A549 (cell line): ENCODE data around the gene B4GALT6. TPM values are rescaled to one million over a fixed set of nuclear protein-coding genes. Genes with fewer than 3 reads are reported as not detected.

ENCODE experiments used
- ATAC-seq, 2 experiments: fragments of 200-7000 bp in 1 of 2; fragments of >200 bp in 1 of 2; cut with Nextera tagmentation in 1 of 2; cut with Tn5 transposase in 1 of 2; 3 replicates each; pipeline versions ENCODE4 v1.8.0 to v1.9.1; 2018 to 2020; ENCODE audit warnings: mild to moderate bottlenecking in 1 of 2, moderate library complexity in 1 of 2
- CTCF ChIA-PET: fragments of 300-600 bp; sonication (Branson Sonifier 250); formaldehyde crosslinking; extraction: SDS; loops from one replicate; lab custom pipeline; 2021; ENCODE audit warnings: antibody characterized with exemption, inconsistent platforms; lab: Yijun Ruan, JAX
- POLR2A ChIA-PET: fragments of 350-600 bp; formaldehyde crosslinking; extraction: SDS; loops from one replicate; lab custom pipeline; 2021; ENCODE audit warnings: antibody characterized with exemption, inconsistent platforms; lab: Yijun Ruan, JAX
- DNase-seq, 2 experiments: peaks; one replicate each; pipeline versions ENCODE4 v3.0.0 to v3.0.0-alpha.2; 2011 to 2016; ENCODE audit warnings: low read depth in 1 of 2, low spot score in 1 of 2
- FAIRE-seq: peaks from 2 replicates; lab custom pipeline; 2011; peaks lifted over from hg19 to GRCh38; lab: Jason Lieb, UNC
- H3K27ac ChIP-seq, 2 experiments: fragments of >200 bp; sonication (Bioruptor Twin); formaldehyde crosslinking; 3 replicates each; pipeline ENCODE4 v1.5.1; 2016 to 2017
- H3K4me1 ChIP-seq: fragments of >200 bp; sonication (Bioruptor Twin); formaldehyde crosslinking; 3 replicates; pipeline ENCODE4 v1.6.1; 2016
- H3K4me2 ChIP-seq: fragments of >200 bp; sonication (Bioruptor Twin); formaldehyde crosslinking; 3 replicates; pipeline ENCODE4 v1.6.1; 2016
- H3K4me3 ChIP-seq: fragments of >200 bp; sonication (Bioruptor Twin); formaldehyde crosslinking; 3 replicates; pipeline ENCODE4 v1.5.1; 2016
- H3K9me3 ChIP-seq: fragments of >200 bp; sonication (Bioruptor Twin); formaldehyde crosslinking; 3 replicates; pipeline ENCODE4 v1.6.1; 2016
- BHLHE40 ChIP-seq: IDR thresholded peaks from 2 replicates; pipeline ENCODE4 v1.6.1; 2012; ENCODE audit warnings: low read depth, low read length, inconsistent platforms
- CBX2 ChIP-seq: fragments of 200-600 bp; sonication (generic); IDR thresholded peaks from 2 replicates; pipeline ENCODE4 v1.6.1; 2016; ENCODE audit warnings: low read depth, mild to moderate bottlenecking, borderline replicate concordance
- CEBPB ChIP-seq, 2 experiments: fragments of >200 bp in 1 of 2; sonication (Bioruptor Twin) in 1 of 2; formaldehyde crosslinking in 1 of 2; IDR thresholded peaks; 2 replicates each; pipeline ENCODE4 v1.6.1; 2012 to 2016
- EHMT2 ChIP-seq: fragments of 200-600 bp; sonication (generic); IDR thresholded peaks from 2 replicates; pipeline ENCODE4 v1.6.1; 2016; ENCODE audit warnings: antibody characterized with exemption, low read depth, mild to moderate bottlenecking, moderate library complexity
- ELK1 ChIP-seq: fragments of 150-350 bp; IDR thresholded peaks from 2 replicates; pipeline ENCODE4 v1.6.1; 2014; ENCODE audit warnings: low read depth, mild to moderate bottlenecking, low read length
- EP300 ChIP-seq, 2 experiments: fragments of >200 bp; sonication (Bioruptor Twin); formaldehyde crosslinking; IDR thresholded peaks; 2 replicates in 1 of 2; 3 replicates in 1 of 2; pipeline ENCODE4 v1.6.1; 2016 to 2017
- ESRRA ChIP-seq: fragments of 150-350 bp; IDR thresholded peaks from 2 replicates; pipeline ENCODE4 v1.6.1; 2014; ENCODE audit warnings: mild to moderate bottlenecking, low read length, borderline replicate concordance
- FOSB ChIP-seq: fragments of 250-450 bp; sonication (Bioruptor Pico); IDR thresholded peaks from 2 replicates; pipeline ENCODE4 v1.5.0; 2020; ENCODE audit warnings: mild to moderate bottlenecking, moderate library complexity
- GATA3 ChIP-seq: IDR thresholded peaks from 2 replicates; pipeline ENCODE4 v1.6.1; 2012; ENCODE audit warnings: borderline replicate concordance
- HMGXB4 ChIP-seq: fragments of 250-450 bp; sonication (Bioruptor Pico); IDR thresholded peaks from 2 replicates; pipeline ENCODE4 v1.5.0; 2021; ENCODE audit warnings: mild to moderate bottlenecking, moderate library complexity, borderline replicate concordance
- HOXB5 ChIP-seq: fragments of 250-450 bp; sonication (Bioruptor Pico); IDR thresholded peaks from 2 replicates; pipeline ENCODE4 v1.5.0; 2020; ENCODE audit warnings: mild to moderate bottlenecking, moderate library complexity
- KDM1A ChIP-seq: fragments of 200-600 bp; sonication (generic); IDR thresholded peaks from 2 replicates; pipeline ENCODE4 v1.6.1; 2016; ENCODE audit warnings: low read depth, mild to moderate bottlenecking
- KDM5A ChIP-seq: fragments of 200-600 bp; sonication (generic); IDR thresholded peaks from 2 replicates; pipeline ENCODE4 v1.6.1; 2016; ENCODE audit warnings: antibody characterized with exemption, mild to moderate bottlenecking
- MAFK ChIP-seq: fragments of 450-650 bp; IDR thresholded peaks from 2 replicates; pipeline ENCODE4 v1.6.1; 2014; ENCODE audit not compliant: partially characterized antibody
- NPAS2 ChIP-seq: fragments of 250-450 bp; sonication (Bioruptor Pico); IDR thresholded peaks from 2 replicates; pipeline ENCODE4 v1.8.0; 2022; ENCODE audit warnings: mild to moderate bottlenecking, moderate library complexity, borderline replicate concordance
- NR3C1 ChIP-seq: fragments of >200 bp; sonication (Bioruptor Twin); formaldehyde crosslinking; IDR thresholded peaks from 3 replicates; pipeline ENCODE4 v1.6.1; 2017
- PHF8 ChIP-seq: fragments of 200-600 bp; sonication (generic); IDR thresholded peaks from 2 replicates; pipeline ENCODE4 v1.6.1; 2016; ENCODE audit warnings: low read depth, mild to moderate bottlenecking, antibody characterized with exemption, moderate library complexity, borderline replicate concordance
- POLR2A ChIP-seq: IDR thresholded peaks from 2 replicates; pipeline ENCODE4 v1.6.1; 2012; ENCODE audit warnings: mild to moderate bottlenecking, low read length
- RAD21 ChIP-seq, 2 experiments: fragments of >200 bp in 1 of 2; sonication (Bioruptor Twin) in 1 of 2; formaldehyde crosslinking in 1 of 2; IDR thresholded peaks in 1 of 2; conservative IDR thresholded peaks in 1 of 2; 2 replicates in 1 of 2; 3 replicates in 1 of 2; pipeline ENCODE4 v1.6.1; 2012 to 2018; ENCODE audit warnings: inconsistent platforms in 1 of 2
- REST ChIP-seq: fragments of 200-600 bp; sonication (generic); IDR thresholded peaks from 2 replicates; pipeline ENCODE4 v1.6.1; 2016; ENCODE audit warnings: antibody characterized with exemption, mild to moderate bottlenecking, moderate library complexity
- RFX5 ChIP-seq: fragments of 450-650 bp; IDR thresholded peaks from 2 replicates; pipeline ENCODE4 v1.7.1; 2014; ENCODE audit warnings: antibody characterized with exemption, mild to moderate bottlenecking, moderate library complexity
- SMC3 ChIP-seq: fragments of >200 bp; sonication (Bioruptor Twin); formaldehyde crosslinking; IDR thresholded peaks from 3 replicates; pipeline ENCODE4 v1.6.1; 2018; ENCODE audit warnings: inconsistent platforms
- WGBS: methylation state at CpG from one replicate; pipeline ENCODE4 v1.1.6; 2017; ENCODE audit errors: missing lambda C conversion rate; 5-methylcytosine and 5-hydroxymethylcytosine counted together
- polyA plus RNA-seq, 4 experiments: library from polyadenylated mRNA; depleted of rRNA in 3 of 4; stranded (reverse); fragments of >200 nt; fragmentation: RNase III in 1 of 4; extraction: RNeasy Plus Mini Kit Qiagen cat#74134 plus additional on column Dnase treatment in 1 of 4; gene quantifications; 2 replicates in 3 of 4; 3 replicates in 1 of 4; pipeline ENCODE4 v1.2.3, GENCODE V29; 2011 to 2017

Gene B4GALT6
- polyA plus RNA-seq, 2 of the 4 experiments (the other 2 are of a cell fraction) = 7.1 to 12.8 TPM

GRCh38 chr18:31577195-31577594 is 107.2 kb downstream of the B4GALT6 start:
- H3K27ac ChIP-seq = no peak overlapping the region
- no peak overlapping the region for H3K4me3 ChIP-seq
- no peaks in the 10 kb centered on the region for H3K4me1 ChIP-seq
- ChIA-PET CTCF (no interaction called here), POLR2A (no interaction called here)
- DNase-seq (no peak), FAIRE-seq (no peak), ATAC-seq (no peak)
- WGBS = 40% methylated on average over 1 of the region's 1 CpG
- no peak overlapping the region for H3K4me2 ChIP-seq
- no peaks in the 10 kb centered on the region for H3K9me3 ChIP-seq
- TF ChIP-seq SMC3 (no peak), ELK1 (no peak), EP300 (IDR thresholded peaks at IDR 0.05) (no peak), ESRRA (no peak), POLR2A (no peak), CBX2 (no peak), HOXB5 (CRISPR knock-in tag) (no peak), KDM1A (no peak), REST (no peak), EHMT2 (no peak), BHLHE40 (no peak), CEBPB (IDR thresholded peaks at IDR 0.05) (no peak)
- TF ChIP-seq, all 56 proteins: peak for 0

GRCh38 chr18:31576670-31577069 is 107.7 kb downstream of the B4GALT6 start:
- DNase-seq (no peak), ATAC-seq (no peak), FAIRE-seq (no peak)
- ChIA-PET POLR2A (no interaction called here), CTCF (interaction anchor here (1.5 kb wide), 1 partner anchor 13 kb away, joined by 4 read pairs; no protein-coding TSS in a partner anchor)
- Histone ChIP-seq H3K27ac (no peak overlapping the region), H3K9me3 (no peaks in the 10 kb centered on the region), H3K4me1 (no peaks in the 10 kb centered on the region), H3K4me3 (no peak overlapping the region), H3K4me2 (no peak overlapping the region)
- 57% methylated on average over 4 of the region's 4 CpGs for WGBS
- TF ChIP-seq HMGXB4 (CRISPR knock-in tag) (no peak), MAFK (no peak)

GRCh38 chr18:31575515-31576257 is 108.7 kb downstream of the B4GALT6 start:
- ATAC-seq (no peak), FAIRE-seq (no peak), DNase-seq (no peak)
- no peaks in the 10 kb centered on the region for H3K4me1 ChIP-seq
- H3K4me3 ChIP-seq = no peak overlapping the region
- ChIA-PET POLR2A (no interaction called here), CTCF (interaction anchor here (1.5 kb wide), 1 partner anchor 12 kb away, joined by 4 read pairs; no protein-coding TSS in a partner anchor)
- 15% methylated on average over 3 of the region's 3 CpGs for WGBS
- H3K4me2 ChIP-seq = no peak overlapping the region
- no peak for TF ChIP-seq PHF8
- no peak for TF ChIP-seq CBX2
- no peak for TF ChIP-seq RFX5
- no peak for TF ChIP-seq RAD21 (conservative IDR thresholded peaks at IDR 0.05 in 1 of 2, IDR thresholded peaks at IDR 0.05 in 1 of 2)
- no peak for TF ChIP-seq EP300 (IDR thresholded peaks at IDR 0.05)
- TF ChIP-seq KDM5A = no peak
- no peak for TF ChIP-seq NPAS2
- TF ChIP-seq GATA3 = no peak
- no peak for TF ChIP-seq NR3C1
- no peak for TF ChIP-seq FOSB (CRISPR knock-in tag)
- TF ChIP-seq, all 56 proteins: peak for 0
- no peak overlapping the region for H3K27ac ChIP-seq
- no peaks in the 10 kb centered on the region for H3K9me3 ChIP-seq
